ENCODE data around the gene XRCC4.
A peak's percentile ranks its signal among the peaks of the same experiment; 100 is the strongest.
"Not testable (repeated sequence)": the region's sequence is repeated elsewhere in the genome, so short reads cannot be mapped to it uniquely, and the experiment has no call there.

XRCC4 gene

GRCh38 chr5:83256091-83256780 is 178.9 kb downstream of the XRCC4 start:
- no peaks in the 10 kb centered on the region for H3K4me1 Mint-ChIP-seq (ENCODE audit: low read depth)
- H3K9me3 Mint-ChIP-seq: no peaks in the 10 kb centered on the region

GRCh38 chr5:83257684-83258083 is 180.3 kb downstream of the XRCC4 start:
- not testable (repeated sequence) for H3K4me1 Mint-ChIP-seq (ENCODE audit: low read depth); H3K9me3 Mint-ChIP-seq; H3K4me3 Mint-ChIP-seq; DNase-seq (ENCODE audit: low spot score); H3K27me3 Mint-ChIP-seq (ENCODE audit: low read depth); H3K27ac Mint-ChIP-seq; H3K36me3 Mint-ChIP-seq (ENCODE audit: low read depth)

More at GRCh38 chr5:83256091-83256780, 178.9 kb downstream of the XRCC4 start:
- Mint-ChIP-seq H3K27me3 (ENCODE audit: low read depth) (no peaks in the 10 kb centered on the region), H3K27ac (no peak overlapping the region), H3K4me3 (no peak overlapping the region), H3K36me3 (ENCODE audit: low read depth) (no peaks in the 10 kb centered on the region)
- no peak for DNase-seq (ENCODE audit: low spot score)

GRCh38 chr5:83265318-83265717 is 188.0 kb downstream of the XRCC4 start:
- DNase-seq (ENCODE audit: low spot score): no peak
- Mint-ChIP-seq H3K36me3 (ENCODE audit: low read depth) (no peaks in the 10 kb centered on the region), H3K9me3 (no peaks in the 10 kb centered on the region), H3K27ac (no peak overlapping the region), H3K27me3 (ENCODE audit: low read depth) (no peaks in the 10 kb centered on the region), H3K4me3 (no peak overlapping the region), H3K4me1 (ENCODE audit: low read depth) (no peaks in the 10 kb centered on the region)

- H3K27ac Mint-ChIP-seq: no peak overlapping the region
- H3K4me1 Mint-ChIP-seq (ENCODE audit: low read depth): no peaks in the 10 kb centered on the region
- H3K27me3 Mint-ChIP-seq (ENCODE audit: low read depth): no peaks in the 10 kb centered on the region
- H3K36me3 Mint-ChIP-seq (ENCODE audit: low read depth): no peaks in the 10 kb centered on the region
- no peaks in the 10 kb centered on the region for H3K9me3 Mint-ChIP-seq
- no peak for DNase-seq (ENCODE audit: low spot score)
- H3K4me3 Mint-ChIP-seq: no peak overlapping the region
Measured at GRCh38 chr5:83270311-83270710, 193.0 kb downstream of the XRCC4 start.

GRCh38 chr5:83277154-83277553 is 199.8 kb downstream of the XRCC4 start:
- no peaks in the 10 kb centered on the region for H3K36me3 Mint-ChIP-seq (ENCODE audit: low read depth)
- no peaks in the 10 kb centered on the region for H3K9me3 Mint-ChIP-seq
- no peaks in the 10 kb centered on the region for H3K27me3 Mint-ChIP-seq (ENCODE audit: low read depth)
- no peak for DNase-seq (ENCODE audit: low spot score)
- no peaks in the 10 kb centered on the region for H3K4me1 Mint-ChIP-seq (ENCODE audit: low read depth)
- no peak overlapping the region for H3K4me3 Mint-ChIP-seq
- no peak overlapping the region for H3K27ac Mint-ChIP-seq

- H3K4me3 Mint-ChIP-seq: no peak overlapping the region
- no peaks in the 10 kb centered on the region for H3K4me1 Mint-ChIP-seq (ENCODE audit: low read depth)
- DNase-seq (ENCODE audit: low spot score): no peak
- no peaks in the 10 kb centered on the region for H3K36me3 Mint-ChIP-seq (ENCODE audit: low read depth)
- no peaks in the 10 kb centered on the region for H3K9me3 Mint-ChIP-seq
- no peak overlapping the region for H3K27ac Mint-ChIP-seq
- H3K27me3 Mint-ChIP-seq (ENCODE audit: low read depth): no peaks in the 10 kb centered on the region
Measured at GRCh38 chr5:83277953-83278352, 200.6 kb downstream of the XRCC4 start.

GRCh38 chr5:83281176-83281575 is 203.8 kb downstream of the XRCC4 start:
- Mint-ChIP-seq H3K4me3 (no peak overlapping the region), H3K27me3 (ENCODE audit: low read depth) (no peaks in the 10 kb centered on the region), H3K4me1 (ENCODE audit: low read depth) (no peaks in the 10 kb centered on the region), H3K27ac (no peak overlapping the region), H3K9me3 (no peaks in the 10 kb centered on the region), H3K36me3 (ENCODE audit: low read depth) (no peaks in the 10 kb centered on the region)
- DNase-seq (ENCODE audit: low spot score): no peak

GRCh38 chr5:83281658-83282057 is 204.3 kb downstream of the XRCC4 start:
- no peak overlapping the region for H3K4me3 Mint-ChIP-seq
- no peaks in the 10 kb centered on the region for H3K4me1 Mint-ChIP-seq (ENCODE audit: low read depth)
- DNase-seq (ENCODE audit: low spot score): no peak
- H3K27me3 Mint-ChIP-seq (ENCODE audit: low read depth): no peaks in the 10 kb centered on the region
- no peaks in the 10 kb centered on the region for H3K9me3 Mint-ChIP-seq
- no peak overlapping the region for H3K27ac Mint-ChIP-seq
- no peaks in the 10 kb centered on the region for H3K36me3 Mint-ChIP-seq (ENCODE audit: low read depth)

- H3K36me3 Mint-ChIP-seq (ENCODE audit: low read depth): no peaks in the 10 kb centered on the region
- H3K9me3 Mint-ChIP-seq: no peaks in the 10 kb centered on the region
- H3K4me1 Mint-ChIP-seq (ENCODE audit: low read depth): no peaks in the 10 kb centered on the region
- no peaks in the 10 kb centered on the region for H3K27me3 Mint-ChIP-seq (ENCODE audit: low read depth)
- no peak overlapping the region for H3K27ac Mint-ChIP-seq
- H3K4me3 Mint-ChIP-seq: no peak overlapping the region
- DNase-seq (ENCODE audit: low spot score): no peak
Measured at GRCh38 chr5:83283761-83284160, 206.4 kb downstream of the XRCC4 start.

GRCh38 chr5:83285661-83286398 is 208.5 kb downstream of the XRCC4 start:
- no peaks in the 10 kb centered on the region for H3K27me3 Mint-ChIP-seq (ENCODE audit: low read depth)
- H3K4me1 Mint-ChIP-seq (ENCODE audit: low read depth): no peaks in the 10 kb centered on the region
- H3K9me3 Mint-ChIP-seq: no peaks in the 10 kb centered on the region
- H3K27ac Mint-ChIP-seq: no peak overlapping the region
- no peak for DNase-seq (ENCODE audit: low spot score)
- H3K4me3 Mint-ChIP-seq: no peak overlapping the region
- H3K36me3 Mint-ChIP-seq (ENCODE audit: low read depth): no peaks in the 10 kb centered on the region

GRCh38 chr5:83294246-83294645 is 216.9 kb downstream of the XRCC4 start:
- DNase-seq (ENCODE audit: low spot score): no peak
- Mint-ChIP-seq H3K4me3 (no peak overlapping the region), H3K27ac (no peak overlapping the region), H3K27me3 (ENCODE audit: low read depth) (no peaks in the 10 kb centered on the region), H3K9me3 (peaks cover under 1% of the 10 kb centered on the region), H3K36me3 (ENCODE audit: low read depth) (no peaks in the 10 kb centered on the region), H3K4me1 (ENCODE audit: low read depth) (no peaks in the 10 kb centered on the region)

GRCh38 chr5:83299353-83299752 is 222.0 kb downstream of the XRCC4 start:
- no peaks in the 10 kb centered on the region for H3K27me3 Mint-ChIP-seq (ENCODE audit: low read depth)
- no peak for DNase-seq (ENCODE audit: low spot score)

GRCh38 chr5:83306572-83307241 is 229.4 kb downstream of the XRCC4 start:
- Mint-ChIP-seq H3K9me3 (peaks cover 3% of the 10 kb centered on the region), H3K27me3 (ENCODE audit: low read depth) (no peaks in the 10 kb centered on the region), H3K27ac (no peak overlapping the region), H3K4me3 (no peak overlapping the region), H3K36me3 (ENCODE audit: low read depth) (no peaks in the 10 kb centered on the region), H3K4me1 (ENCODE audit: low read depth) (peaks cover 5% of the 10 kb centered on the region)
- DNase-seq (ENCODE audit: low spot score): peak; percentile 12

More at GRCh38 chr5:83299353-83299752, 222.0 kb downstream of the XRCC4 start:
- H3K27ac Mint-ChIP-seq: no peak overlapping the region
- H3K4me3 Mint-ChIP-seq: no peak overlapping the region
- H3K9me3 Mint-ChIP-seq: peaks cover 23% of the 10 kb centered on the region
- peaks cover 4% of the 10 kb centered on the region for H3K4me1 Mint-ChIP-seq (ENCODE audit: low read depth)
- H3K36me3 Mint-ChIP-seq (ENCODE audit: low read depth): no peaks in the 10 kb centered on the region

- no peak overlapping the region for H3K27ac Mint-ChIP-seq
- no peaks in the 10 kb centered on the region for H3K27me3 Mint-ChIP-seq (ENCODE audit: low read depth)
- no peaks in the 10 kb centered on the region for H3K36me3 Mint-ChIP-seq (ENCODE audit: low read depth)
- H3K9me3 Mint-ChIP-seq: peaks cover 9% of the 10 kb centered on the region
- no peak for DNase-seq (ENCODE audit: low spot score)
- H3K4me1 Mint-ChIP-seq (ENCODE audit: low read depth): no peaks in the 10 kb centered on the region
- no peak overlapping the region for H3K4me3 Mint-ChIP-seq
Measured at GRCh38 chr5:83312663-83313062, 235.3 kb downstream of the XRCC4 start.

Measured in T-helper 2 cell treated with Interferon-gamma antibody and Interleukin-4, amounts not matched to agents 5 μg/mL and 100 μg/mL, for 36 hours (primary cell).